ENCODE data around the gene ZBTB3. TPM values are rescaled to one million over a fixed set of nuclear protein-coding genes. Genes with fewer than 3 reads are reported as not detected.
A peak's percentile ranks its signal among the peaks of the same experiment; 100 is the strongest.
"Not testable (repeated sequence)": the region's sequence is repeated elsewhere in the genome, so short reads cannot be mapped to it uniquely, and the experiment has no call there.

Gene ZBTB3
- total RNA-seq, 1 donor from 2014 or later: 13.4 TPM

DNA sequence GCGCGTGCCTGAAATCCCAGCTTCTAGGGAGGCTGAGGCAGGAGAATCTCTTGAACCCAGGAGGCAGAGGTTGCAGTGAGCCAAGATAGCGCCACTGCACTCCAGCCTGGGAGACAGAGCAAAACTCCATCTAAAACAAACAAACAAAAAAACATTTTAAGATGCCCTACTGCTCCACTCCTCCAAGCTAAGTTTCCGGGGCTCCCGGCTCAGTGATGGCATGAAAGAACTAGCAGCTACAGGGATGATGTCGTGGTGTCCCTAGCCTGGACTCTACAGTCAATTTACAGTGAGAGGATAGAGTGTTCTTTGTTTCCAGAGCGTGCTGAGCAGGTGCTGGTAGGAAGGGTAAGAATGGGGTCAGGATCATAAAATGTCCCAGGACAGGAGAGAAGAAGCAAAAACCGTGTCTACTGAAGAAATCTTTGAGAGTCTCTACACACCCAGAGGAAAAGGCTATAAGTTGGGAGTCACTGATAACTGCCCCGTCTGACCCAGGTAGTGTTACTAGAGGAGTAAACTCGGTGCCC is 1.2 kb upstream of the ZBTB3 start:
- Mint-ChIP-seq H3K4me3 (ENCODE audit: low read depth) (peak overlapping the region; percentile 33), H3K27me3 (no peaks in the 10 kb centered on the region), H3K4me1 (ENCODE audit: low read depth) (peaks cover 11% of the 10 kb centered on the region), H3K27ac (peak overlapping the region; percentile 11), H3K9me3 (ENCODE audit: low read depth) (no peaks in the 10 kb centered on the region), H3K36me3 (ENCODE audit: insufficient read depth) (peaks cover 3% of the 10 kb centered on the region)
- DNase-seq (ENCODE audit: low spot score, unreplicated experiment): no peak
- TF ChIP-seq, protein P1, sequence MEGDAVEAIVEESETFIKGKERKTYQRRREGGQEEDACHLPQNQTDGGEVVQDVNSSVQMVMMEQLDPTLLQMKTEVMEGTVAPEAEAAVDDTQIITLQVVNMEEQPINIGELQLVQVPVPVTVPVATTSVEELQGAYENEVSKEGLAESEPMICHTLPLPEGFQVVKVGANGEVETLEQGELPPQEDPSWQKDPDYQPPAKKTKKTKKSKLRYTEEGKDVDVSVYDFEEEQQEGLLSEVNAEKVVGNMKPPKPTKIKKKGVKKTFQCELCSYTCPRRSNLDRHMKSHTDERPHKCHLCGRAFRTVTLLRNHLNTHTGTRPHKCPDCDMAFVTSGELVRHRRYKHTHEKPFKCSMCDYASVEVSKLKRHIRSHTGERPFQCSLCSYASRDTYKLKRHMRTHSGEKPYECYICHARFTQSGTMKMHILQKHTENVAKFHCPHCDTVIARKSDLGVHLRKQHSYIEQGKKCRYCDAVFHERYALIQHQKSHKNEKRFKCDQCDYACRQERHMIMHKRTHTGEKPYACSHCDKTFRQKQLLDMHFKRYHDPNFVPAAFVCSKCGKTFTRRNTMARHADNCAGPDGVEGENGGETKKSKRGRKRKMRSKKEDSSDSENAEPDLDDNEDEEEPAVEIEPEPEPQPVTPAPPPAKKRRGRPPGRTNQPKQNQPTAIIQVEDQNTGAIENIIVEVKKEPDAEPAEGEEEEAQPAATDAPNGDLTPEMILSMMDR (IDR thresholded peaks at IDR 0.05; ENCODE audit: unreplicated experiment): no peak

DNA sequence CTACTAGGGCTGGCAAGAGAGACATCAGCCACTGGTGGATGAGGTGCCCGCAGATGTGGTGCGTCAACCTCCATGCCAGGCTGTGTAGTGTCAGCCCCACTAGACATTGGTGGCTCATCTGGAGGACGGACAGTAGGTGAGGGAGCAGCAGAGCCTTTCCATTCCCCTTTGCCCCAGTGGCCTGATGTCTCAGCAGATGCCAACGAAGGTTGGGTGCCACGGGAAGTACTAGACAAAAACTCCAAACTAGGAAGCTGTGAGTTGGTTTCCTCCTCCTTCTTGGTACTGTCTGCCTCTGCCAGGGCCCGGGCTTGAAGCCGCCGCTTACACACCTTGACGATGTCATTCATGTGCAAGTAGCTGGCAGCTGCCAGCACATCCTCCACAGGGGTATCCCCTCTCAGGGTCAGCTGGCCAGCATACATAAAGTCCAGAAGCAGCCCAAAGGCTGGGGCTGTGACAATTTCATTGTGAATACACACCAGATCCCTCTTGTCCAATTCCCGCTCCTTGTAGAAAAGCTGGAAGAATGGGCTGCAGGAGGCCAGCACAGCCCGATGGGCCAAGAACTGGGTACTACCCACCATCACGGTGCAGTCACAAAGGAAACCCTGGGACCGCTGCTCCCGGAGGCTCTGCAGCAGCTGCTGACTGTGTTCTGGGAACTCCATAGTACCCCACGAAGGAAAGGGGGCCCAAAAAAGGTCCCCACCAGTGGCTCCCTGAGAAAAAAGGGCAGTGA is 795 bp downstream of the ZBTB3 start:
- Mint-ChIP-seq H3K9me3 (ENCODE audit: low read depth) (no peaks in the 10 kb centered on the region), H3K36me3 (ENCODE audit: insufficient read depth) (peaks cover 8% of the 10 kb centered on the region), H3K4me3 (ENCODE audit: low read depth) (peak overlapping the region; percentile 100)

DNA sequence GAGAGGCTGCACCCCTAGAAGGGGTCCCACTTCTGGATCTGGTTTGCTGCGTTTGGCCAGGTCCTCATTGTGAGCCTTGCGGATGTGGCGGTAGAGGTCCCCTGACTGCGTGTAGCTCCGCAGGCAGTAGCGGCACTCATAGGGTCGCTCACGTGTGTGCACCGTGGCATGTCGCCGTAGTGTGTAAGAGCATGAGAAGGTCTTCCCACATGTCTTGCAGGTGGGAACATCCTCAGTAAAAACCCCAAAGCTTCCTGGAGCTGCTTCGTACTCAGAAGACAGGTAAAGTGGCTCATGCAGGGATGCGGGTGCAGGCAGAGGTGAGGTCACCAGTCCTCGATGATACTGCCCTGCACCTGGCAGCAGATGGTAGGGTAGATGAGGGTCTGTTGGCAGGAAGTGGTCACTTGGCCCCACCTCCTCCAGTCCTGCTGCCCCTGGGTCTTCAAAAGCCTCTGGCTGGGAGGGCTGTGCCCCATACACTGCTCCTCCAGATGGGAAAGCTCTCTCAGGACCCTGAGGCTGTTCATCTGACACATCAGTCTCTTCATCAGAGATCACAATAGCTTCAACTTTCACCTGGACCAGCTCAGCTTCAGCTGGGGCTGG is 1.7 kb downstream of the ZBTB3 start:
- H3K4me3 Mint-ChIP-seq (ENCODE audit: low read depth): no peak overlapping the region
- H3K27me3 Mint-ChIP-seq: no peaks in the 10 kb centered on the region
- TF ChIP-seq, protein P1 (IDR thresholded peaks at IDR 0.05; ENCODE audit: unreplicated experiment): no peak
- peak overlapping the region; percentile 49 for H3K27ac Mint-ChIP-seq
- peaks cover 20% of the 10 kb centered on the region for H3K4me1 Mint-ChIP-seq (ENCODE audit: low read depth)
- H3K36me3 Mint-ChIP-seq (ENCODE audit: insufficient read depth): peaks cover 8% of the 10 kb centered on the region
- H3K9me3 Mint-ChIP-seq (ENCODE audit: low read depth): no peaks in the 10 kb centered on the region
- no peak for DNase-seq (ENCODE audit: low spot score, unreplicated experiment)

More for the DNA sequence above, 795 bp downstream of the ZBTB3 start:
- TF ChIP-seq, protein P1 (IDR thresholded peaks at IDR 0.05; ENCODE audit: unreplicated experiment): no peak
- Mint-ChIP-seq H3K27me3 (no peaks in the 10 kb centered on the region), H3K27ac (peak overlapping the region; percentile 96), H3K4me1 (ENCODE audit: low read depth) (peaks cover 16% of the 10 kb centered on the region)
- no peak for DNase-seq (ENCODE audit: low spot score, unreplicated experiment)

DNA sequence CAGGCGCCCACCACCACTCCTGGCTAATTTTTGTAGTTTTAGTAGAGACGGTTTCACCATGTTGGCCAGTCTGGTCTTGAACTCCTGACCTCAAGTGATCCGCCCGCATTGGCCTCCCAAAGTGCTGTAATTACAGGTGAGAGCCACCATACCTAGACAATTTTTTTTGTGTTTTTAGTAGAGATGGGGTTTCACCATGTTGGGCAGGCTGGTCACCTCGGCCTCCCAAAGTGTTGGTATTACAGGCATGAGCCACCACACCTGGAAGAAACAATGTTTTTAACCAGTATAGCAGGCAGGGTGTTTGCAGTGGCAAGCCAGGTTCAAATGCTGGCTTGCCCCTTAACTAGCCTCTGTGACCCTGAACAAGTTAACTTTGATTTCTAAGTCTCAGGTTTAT is 4.0 kb downstream of the ZBTB3 start:
- DNase-seq (ENCODE audit: low spot score, unreplicated experiment); H3K4me3 Mint-ChIP-seq (ENCODE audit: low read depth); H3K9me3 Mint-ChIP-seq (ENCODE audit: low read depth); H3K27ac Mint-ChIP-seq; H3K36me3 Mint-ChIP-seq (ENCODE audit: insufficient read depth); H3K27me3 Mint-ChIP-seq: not testable (repeated sequence)
- peaks cover 20% of the 10 kb centered on the region for H3K4me1 Mint-ChIP-seq (ENCODE audit: low read depth)

GRCh38 chr11:62747475-62748160 is 6.3 kb downstream of the ZBTB3 start:
- H3K27ac Mint-ChIP-seq: peak overlapping the region; percentile 89
- TF ChIP-seq, protein P1 (IDR thresholded peaks at IDR 0.05; ENCODE audit: unreplicated experiment): no peak
- H3K36me3 Mint-ChIP-seq (ENCODE audit: insufficient read depth): peaks cover 8% of the 10 kb centered on the region
- no peak overlapping the region for H3K4me3 Mint-ChIP-seq (ENCODE audit: low read depth)
- H3K9me3 Mint-ChIP-seq (ENCODE audit: low read depth): no peaks in the 10 kb centered on the region
- DNase-seq (ENCODE audit: low spot score, unreplicated experiment): no peak
- H3K27me3 Mint-ChIP-seq: no peaks in the 10 kb centered on the region
- peaks cover 10% of the 10 kb centered on the region for H3K4me1 Mint-ChIP-seq (ENCODE audit: low read depth)
